Left lung (tissue), 10 donors: ENCODE measurements around the gene GANC. TPM values are rescaled to one million over a fixed set of nuclear protein-coding genes. Genes with fewer than 3 reads are reported as not detected.
A peak's percentile ranks its signal among the peaks of the same experiment; 100 is the strongest.

Experiments used
- ATAC-seq: fragments of 200-7000 bp; cut with Tn5 transposase; one replicate; pipeline ENCODE4 v1.9.1; 2020; ENCODE audit warnings: moderate library complexity
- DNase-seq, 4 donors: peaks; one replicate each; pipeline ENCODE4 v3.0.0-alpha.2; 2013 to 2020
- H3K27ac ChIP-seq, 2 donors: fragments of 200-600 bp; sonication (generic) in 1 of 2; one replicate each; pipeline versions ENCODE4 v1.5.0 to v1.8.0; 2020 to 2021
- H3K27me3 ChIP-seq, 2 donors: fragments of 200-600 bp; sonication (generic) in 1 of 2; one replicate each; pipeline versions ENCODE4 v1.5.0 to v1.8.0; 2020 to 2021
- H3K36me3 ChIP-seq, 2 donors: fragments of 200-600 bp; sonication (generic) in 1 of 2; one replicate each; pipeline versions ENCODE4 v1.5.0 to v1.8.0; 2020 to 2021
- H3K4me1 ChIP-seq, 2 donors: fragments of 200-600 bp; one replicate each; pipeline ENCODE4 v1.8.0; 2021
- H3K4me3 ChIP-seq, 2 donors: fragments of 200-600 bp; sonication (generic) in 1 of 2; one replicate each; pipeline versions ENCODE4 v1.5.0 to v1.8.0; 2020 to 2021; ENCODE audit warnings: mild to moderate bottlenecking in 1 of 2
- H3K9me3 ChIP-seq, 2 donors: fragments of 200-600 bp; sonication (generic) in 1 of 2; one replicate each; pipeline versions ENCODE4 v1.5.0 to v1.8.0; 2020 to 2021
- CTCF ChIP-seq, 2 donors: fragments of 200-600 bp; sonication (generic) in 1 of 2; IDR thresholded peaks; one replicate each; pipeline versions ENCODE4 v1.5.0 to v1.8.0; 2021; ENCODE audit warnings: antibody characterized with exemption in 2 of 2
- intact Hi-C, 2 donors: fragments of 100-400 bp; cut with DNase I; formaldehyde crosslinking; loops; one replicate each; pipeline versions ENCODE4 v1.11.2 to v1.14.2; 2022
- polyA plus RNA-seq, 6 donors: library from polyadenylated mRNA; unstranded; fragments of 120-200 nt; gene quantifications; one replicate each; pipeline ENCODE4 v1.2.1, GENCODE V29; 2013; ENCODE audit not compliant: insufficient read length in 6 of 6
- total RNA-seq, 2 donors: library from RNA; stranded (reverse); fragmentation: NEBNext Ultra II Directional; extraction: Animal tissue kit (Norgen Biotek cat#: 25700); gene quantifications; one replicate each; pipeline ENCODE4 v1.2.1, GENCODE V29; 2021
- donor health status: DM: no; HTN: yes; CAD: no.
- donor health status: DM: no; HTN: no; CAD: no.

The GANC gene
- total and polyA plus RNA-seq, 8 donors = 30.1 to 85.3 (median 37.8) TPM

DNA sequence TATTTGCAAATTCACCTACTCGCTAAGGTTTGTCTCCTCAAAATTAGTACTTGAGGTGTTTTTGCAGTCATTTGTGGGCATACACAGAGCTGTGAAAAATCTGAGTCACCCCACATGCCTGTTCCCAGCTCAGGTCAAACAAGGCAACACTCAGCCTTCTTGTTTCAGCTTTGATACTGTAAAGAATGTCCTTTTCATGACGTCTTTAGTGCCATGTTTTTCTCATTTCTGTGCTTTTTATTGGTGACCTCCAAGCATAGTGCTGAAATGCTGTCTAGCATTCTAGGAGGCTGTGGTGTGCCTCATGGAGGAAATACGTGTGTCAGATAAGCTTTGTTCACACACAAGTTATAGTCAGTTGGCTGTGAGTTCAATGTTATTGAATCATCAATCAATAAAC is 95.1 kb downstream of the GANC start:
- peak overlapping the region in 1 of 2 donors; percentile 64 for H3K27ac ChIP-seq
- H3K9me3 ChIP-seq = no peaks in the 10 kb centered on the region
- no peak for TF ChIP-seq CTCF (IDR thresholded peaks at IDR 0.05)
- intact Hi-C loops = no loop called here
- no peak overlapping the region for H3K4me3 ChIP-seq
- H3K27me3 ChIP-seq = no peaks in the 10 kb centered on the region
- DNase-seq (no peak), ATAC-seq (no peak)
- peaks cover 0 to 37% of the 10 kb centered on the region in 2 donors for H3K4me1 ChIP-seq
- peaks cover 0 to 6% of the 10 kb centered on the region in 2 donors for H3K36me3 ChIP-seq

- Histone ChIP-seq H3K4me3 (no peak overlapping the region), H3K36me3 (peaks cover 0 to 6% of the 10 kb centered on the region in 2 donors), H3K4me1 (peaks cover 2 to 27% of the 10 kb centered on the region in 2 donors), H3K27me3 (no peaks in the 10 kb centered on the region), H3K27ac (no peak overlapping the region), H3K9me3 (no peaks in the 10 kb centered on the region)
- TF ChIP-seq CTCF (IDR thresholded peaks at IDR 0.05) = no peak
- ATAC-seq (no peak), DNase-seq (no peak)
- intact Hi-C loops = no loop called here
These were observed 98.1 kb downstream of the GANC start for GRCh38 chr15:42371096-42371495.

- Histone ChIP-seq H3K27me3 (no peaks in the 10 kb centered on the region), H3K4me1 (peaks cover 2 to 6% of the 10 kb centered on the region in 2 donors), H3K4me3 (no peak overlapping the region), H3K36me3 (peaks cover 0 to 6% of the 10 kb centered on the region in 2 donors), H3K27ac (no peak overlapping the region), H3K9me3 (peaks cover 0 to 5% of the 10 kb centered on the region in 2 donors)
- TF ChIP-seq CTCF (IDR thresholded peaks at IDR 0.05) = no peak
- intact Hi-C loops = no loop called here
- ATAC-seq (no peak), DNase-seq (no peak)
These were observed 100.3 kb downstream of the GANC start for GRCh38 chr15:42373274-42373673.

DNA sequence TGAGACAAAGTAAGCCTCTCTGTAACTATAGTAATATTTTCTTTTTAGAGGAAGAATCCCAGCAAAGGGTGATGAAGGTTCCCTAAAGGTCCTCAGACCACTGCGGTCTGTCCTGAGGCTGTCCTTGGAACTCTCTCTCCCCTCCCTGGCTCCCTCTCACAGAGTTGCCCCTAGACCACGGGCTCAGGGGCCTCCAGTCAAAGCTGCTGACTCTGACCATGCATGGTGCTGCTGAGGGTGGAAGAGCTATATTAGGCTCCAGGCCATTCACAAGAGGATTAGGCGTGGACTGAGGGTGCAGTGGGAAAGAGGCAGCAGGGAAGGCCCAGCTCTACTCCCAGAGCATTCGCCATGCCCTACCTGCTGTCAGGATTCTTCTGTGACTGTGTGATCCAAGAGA is 100.9 kb downstream of the GANC start:
- Histone ChIP-seq H3K9me3 (peaks cover 0 to 7% of the 10 kb centered on the region in 2 donors), H3K4me3 (no peak overlapping the region), H3K27me3 (no peaks in the 10 kb centered on the region), H3K4me1 (peaks cover 2 to 6% of the 10 kb centered on the region in 2 donors), H3K27ac (no peak overlapping the region), H3K36me3 (peaks cover 0 to 6% of the 10 kb centered on the region in 2 donors)
- DNase-seq = no peak
- ATAC-seq = no peak
- TF ChIP-seq CTCF (IDR thresholded peaks at IDR 0.05) = no peak
- intact Hi-C loops = no loop called here

GRCh38 chr15:42374810-42375209 is 101.8 kb downstream of the GANC start:
- H3K36me3 ChIP-seq = peaks cover 0 to 6% of the 10 kb centered on the region in 2 donors

More at GRCh38 chr15:42374810-42375209, 101.8 kb downstream of the GANC start:
- intact Hi-C loops = no loop called here
- no peak for TF ChIP-seq CTCF (IDR thresholded peaks at IDR 0.05)
- DNase-seq = no peak
- Histone ChIP-seq H3K4me1 (peaks cover 0 to 2% of the 10 kb centered on the region in 2 donors), H3K27me3 (no peaks in the 10 kb centered on the region), H3K4me3 (no peak overlapping the region), H3K27ac (no peak overlapping the region), H3K9me3 (peaks cover 0 to 7% of the 10 kb centered on the region in 2 donors)
- no peak for ATAC-seq
